Sigmoid colon (tissue), 7 donors: ENCODE measurements around the gene ANTXR1. TPM values are rescaled to one million over a fixed set of nuclear protein-coding genes. Genes with fewer than 3 reads are reported as not detected.

Experiments
- DNase-seq: peaks from one replicate; pipeline ENCODE4 v3.0.0-alpha.2; 2019
- H3K27ac ChIP-seq, 4 donors: fragments of 200-600 bp; sonication (generic); one replicate each; pipeline ENCODE4 v1.5.1; 2016 to 2019; ENCODE audit warnings: mild to moderate bottlenecking in 1 of 4
- H3K27me3 ChIP-seq, 3 donors: fragments of 200-600 bp; sonication (generic); one replicate each; pipeline ENCODE4 v1.5.1; 2019; ENCODE audit warnings: mild to moderate bottlenecking in 1 of 3
- H3K36me3 ChIP-seq, 4 donors: fragments of 200-600 bp; sonication (generic); one replicate each; pipeline ENCODE4 v1.5.1; 2016 to 2019
- H3K4me1 ChIP-seq, 4 donors: fragments of 200-600 bp; sonication (generic); one replicate each; pipeline ENCODE4 v1.5.1; 2017 to 2019
- H3K4me3 ChIP-seq, 4 donors: fragments of 200-600 bp; sonication (generic); one replicate each; pipeline ENCODE4 v1.5.1; 2017 to 2019; ENCODE audit warnings: mild to moderate bottlenecking in 2 of 4, moderate library complexity in 1 of 4
- H3K9me3 ChIP-seq, 4 donors: fragments of 200-600 bp in 3 of 4; sonication (generic) in 3 of 4; one replicate each; pipeline versions ENCODE4 v1.5.1 to v1.6.1; 2013 to 2019
- CTCF ChIP-seq, 4 experiments: fragments of 450-650 bp in 3 of 4; fragments of 200-600 bp in 1 of 4; IDR thresholded peaks; one replicate each; pipeline ENCODE4 v1.5.1; 2016 to 2019; ENCODE audit warnings: antibody characterized with exemption in 4 of 4, mild to moderate bottlenecking in 3 of 4, moderate library complexity in 2 of 4
- EP300 ChIP-seq, 4 donors: sonication (generic); formaldehyde crosslinking; IDR thresholded peaks; one replicate each; pipeline ENCODE4 v1.6.1; 2017; ENCODE audit warnings: antibody characterized with exemption in 4 of 4
- POLR2A ChIP-seq, 2 donors: fragments of 450-650 bp; IDR thresholded peaks; one replicate each; pipeline ENCODE4 v1.6.1; 2016; ENCODE audit warnings: antibody characterized with exemption in 2 of 2, mild to moderate bottlenecking in 2 of 2, moderate library complexity in 2 of 2
- POLR2AphosphoS5 ChIP-seq, 4 donors: sonication (generic); formaldehyde crosslinking; IDR thresholded peaks; one replicate each; pipeline ENCODE4 v1.6.1; 2017; ENCODE audit warnings: antibody characterized with exemption in 4 of 4
- WGBS, 2 donors: extraction: QIAGEN DNeasy Blood & Tissue Kit; methylation state at CpG; one replicate each; pipeline ENCODE4 v1.1.7; 2013; 5-methylcytosine and 5-hydroxymethylcytosine counted together
- intact Hi-C: fragments of 100-400 bp; cut with DNase I; formaldehyde crosslinking; loops from one replicate; pipeline ENCODE4 v1.15.1; 2023
- polyA plus RNA-seq, 3 donors: library from polyadenylated mRNA; stranded (reverse); fragments of 200-250 nt; gene quantifications; one replicate each; pipeline ENCODE4 v1.2.3, GENCODE V29; 2013
- total RNA-seq, 4 donors: library from RNA; depleted of rRNA; stranded (reverse); fragments of >200 nt; gene quantifications; one replicate each; pipeline ENCODE4 v1.1.0, GENCODE V29; 2016
- donor health status: healthy with polysubstance abuse.
- donor health status: Bipolar disorder and iron deficiency.
- donor health status: healthy.

The ANTXR1 gene
- total and polyA plus RNA-seq, 7 donors, result 3.0 to 79.8 (median 44.6) TPM

- Histone ChIP-seq H3K27me3 (no peaks in the 10 kb centered on the region), H3K4me1 (no peaks in the 10 kb centered on the region), H3K27ac (no peak overlapping the region), H3K36me3 (peaks cover 0 to 49% (median 4%) of the 10 kb centered on the region in 4 donors), H3K4me3 (no peak overlapping the region), H3K9me3 (no peaks in the 10 kb centered on the region)
- TF ChIP-seq CTCF (IDR thresholded peaks at IDR 0.05), result no peak
- TF ChIP-seq POLR2A (IDR thresholded peaks at IDR 0.05), result no peak
- TF ChIP-seq EP300 (IDR thresholded peaks at IDR 0.05), result no peak
- TF ChIP-seq POLR2AphosphoS5 (IDR thresholded peaks at IDR 0.05), result no peak
- intact Hi-C loops, result no loop called here
- no peak for DNase-seq
Measured at GRCh38 chr2:69126341-69126740, 113.4 kb downstream of the ANTXR1 start.

- no peaks in the 10 kb centered on the region for H3K9me3 ChIP-seq
- 96 to 97% methylated on average over 6 of the region's 6 CpGs for WGBS, 2 donors
- TF ChIP-seq EP300 (IDR thresholded peaks at IDR 0.05), result no peak
- no peak for TF ChIP-seq POLR2AphosphoS5 (IDR thresholded peaks at IDR 0.05)
- TF ChIP-seq CTCF (IDR thresholded peaks at IDR 0.05), result no peak
- TF ChIP-seq POLR2A (IDR thresholded peaks at IDR 0.05), result no peak
- H3K4me1 ChIP-seq, result no peaks in the 10 kb centered on the region
- intact Hi-C loops, result no loop called here
- H3K27me3 ChIP-seq, result no peaks in the 10 kb centered on the region
- no peak overlapping the region for H3K27ac ChIP-seq
- DNase-seq, result no peak
- no peak overlapping the region for H3K4me3 ChIP-seq
- H3K36me3 ChIP-seq, result peaks cover 0 to 12% (median 0%) of the 10 kb centered on the region in 4 donors
Measured at GRCh38 chr2:69131452-69131851, 118.5 kb downstream of the ANTXR1 start.

GRCh38 chr2:69131983-69132675 lies 119.2 kb downstream of the ANTXR1 start:
- peaks cover 0 to 9% (median 0%) of the 10 kb centered on the region in 4 donors for H3K36me3 ChIP-seq
- DNase-seq, result no peak
- TF ChIP-seq POLR2AphosphoS5 (IDR thresholded peaks at IDR 0.05) (no peak), CTCF (IDR thresholded peaks at IDR 0.05) (no peak), POLR2A (IDR thresholded peaks at IDR 0.05) (no peak), EP300 (IDR thresholded peaks at IDR 0.05) (no peak)
- WGBS, 2 donors, result 68 to 88% methylated on average over 4 of the region's 4 CpGs
- H3K27me3 ChIP-seq, result no peaks in the 10 kb centered on the region
- H3K4me3 ChIP-seq, result no peak overlapping the region
- H3K9me3 ChIP-seq, result no peaks in the 10 kb centered on the region
- intact Hi-C loops, result no loop called here
- H3K4me1 ChIP-seq, result no peaks in the 10 kb centered on the region
- no peak overlapping the region for H3K27ac ChIP-seq

GRCh38 chr2:69132960-69133590 lies 120.1 kb downstream of the ANTXR1 start:
- DNase-seq, result no peak
- H3K4me1 ChIP-seq, result peaks cover 0 to 4% (median 3%) of the 10 kb centered on the region in 4 donors
- H3K4me3 ChIP-seq, result no peak overlapping the region
- intact Hi-C loops, result no loop called here
- WGBS, 2 donors, result 93 to 96% methylated on average over 6 of the region's 6 CpGs
- H3K36me3 ChIP-seq, result peaks cover 0 to 8% (median 0%) of the 10 kb centered on the region in 4 donors
- H3K27ac ChIP-seq, result no peak overlapping the region
- H3K9me3 ChIP-seq, result no peaks in the 10 kb centered on the region
- no peak for TF ChIP-seq EP300 (IDR thresholded peaks at IDR 0.05)
- H3K27me3 ChIP-seq, result no peaks in the 10 kb centered on the region

GRCh38 chr2:69133898-69134297 lies 120.9 kb downstream of the ANTXR1 start:
- Histone ChIP-seq H3K4me1 (peaks cover 0 to 12% (median 11%) of the 10 kb centered on the region in 4 donors), H3K27ac (no peak overlapping the region), H3K4me3 (no peak overlapping the region), H3K27me3 (no peaks in the 10 kb centered on the region), H3K36me3 (peaks cover 0 to under 1% (median 0%) of the 10 kb centered on the region in 4 donors), H3K9me3 (no peaks in the 10 kb centered on the region)
- DNase-seq, result no peak
- 94 to 97% methylated on average over 3 of the region's 3 CpGs for WGBS, 2 donors
- TF ChIP-seq CTCF (IDR thresholded peaks at IDR 0.05) (no peak), POLR2A (IDR thresholded peaks at IDR 0.05) (no peak), POLR2AphosphoS5 (IDR thresholded peaks at IDR 0.05) (no peak), EP300 (IDR thresholded peaks at IDR 0.05) (no peak)
- intact Hi-C loops, result no loop called here
